RCC 7860 (cell line): ENCODE measurements around the gene MPPED1.

Source experiments
- DNase-seq: peaks from one replicate; pipeline ENCODE4 v3.0.0-alpha.2; 2015; ENCODE audit warnings: low spot score
- FAIRE-seq: peaks from 2 replicates; lab custom pipeline; 2012; peaks lifted over from hg19 to GRCh38; lab: Jason Lieb, UNC

MPPED1 gene

GRCh38 chr22:43535741-43536140 lies 123.9 kb downstream of the MPPED1 start:
- no peak for FAIRE-seq

GRCh38 chr22:43537019-43537585 lies 125.3 kb downstream of the MPPED1 start:
- FAIRE-seq (no peak), DNase-seq (no peak)

More at GRCh38 chr22:43535741-43536140, 123.9 kb downstream of the MPPED1 start:
- DNase-seq: no peak

GRCh38 chr22:43539572-43540528 lies 128.0 kb downstream of the MPPED1 start:
- DNase-seq (no peak), FAIRE-seq (no peak)

- FAIRE-seq (no peak), DNase-seq (no peak)
Observed at GRCh38 chr22:43540529-43540923, 128.7 kb downstream of the MPPED1 start.

DNA sequence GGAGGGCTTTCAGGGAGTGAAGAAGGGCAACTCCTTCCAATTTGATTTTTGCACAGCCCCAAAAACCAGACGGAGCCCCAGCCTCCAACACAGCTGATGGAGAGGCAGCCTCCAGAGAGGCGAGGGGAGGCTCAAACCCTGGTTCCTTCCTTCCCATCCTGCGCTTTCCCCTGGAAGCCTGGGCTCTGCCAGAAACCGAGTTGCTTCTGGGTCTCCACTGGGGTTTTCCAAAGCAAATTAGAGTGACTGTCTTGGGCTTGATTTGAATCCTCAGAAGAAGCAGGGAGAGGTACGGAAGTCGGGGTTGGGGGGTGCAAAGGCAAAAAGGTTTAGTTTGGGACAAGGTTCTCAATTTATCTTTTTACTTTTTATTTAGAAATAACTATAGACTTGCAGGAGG lies 129.2 kb downstream of the MPPED1 start:
- FAIRE-seq (no peak), DNase-seq (no peak)

DNA sequence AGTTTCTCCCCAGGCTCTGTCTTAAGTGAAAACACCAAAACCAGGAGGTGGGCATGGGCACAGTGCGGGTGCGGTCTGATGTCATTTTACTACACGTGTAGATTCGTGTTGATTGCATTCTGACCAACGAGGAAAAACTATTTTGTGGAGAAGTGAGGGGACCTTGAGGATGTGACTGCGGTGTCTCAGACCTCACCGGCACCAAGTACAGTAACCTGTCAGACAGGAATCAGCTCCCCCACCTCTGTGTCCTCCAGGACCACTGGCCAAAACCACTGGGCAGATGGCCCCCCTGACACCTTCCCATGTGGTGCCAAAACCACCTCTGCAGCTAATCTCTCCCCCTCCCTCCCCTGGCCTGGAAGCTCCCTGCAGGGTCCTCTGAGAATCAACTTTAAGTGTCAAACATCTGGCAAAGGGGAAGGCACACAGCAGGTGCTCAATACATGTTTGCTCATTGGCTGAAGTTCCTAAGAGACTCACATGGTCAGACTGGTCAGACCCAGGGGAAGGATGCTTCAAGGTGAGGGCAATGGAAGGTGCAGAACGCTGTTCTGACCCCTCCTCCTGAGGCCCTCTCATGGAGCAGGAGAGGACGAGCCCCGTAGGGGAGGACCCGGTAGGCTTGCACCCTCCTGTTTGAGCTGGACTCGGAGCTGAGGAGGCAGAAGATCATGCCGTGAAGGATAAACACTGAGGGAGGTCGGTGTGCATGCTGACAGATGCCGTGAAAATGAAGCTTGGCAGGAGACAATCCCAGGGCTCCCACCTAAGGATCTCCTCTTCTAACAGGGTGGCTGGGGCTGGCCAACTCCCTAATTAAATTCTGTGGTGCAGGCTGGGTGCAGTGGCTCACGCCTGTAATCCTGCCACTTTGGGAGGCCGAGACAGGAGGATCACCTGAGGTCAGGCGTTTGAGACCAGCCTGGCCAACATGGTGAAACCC lies 129.9 kb downstream of the MPPED1 start:
- FAIRE-seq: no peak
- DNase-seq: no peak

GRCh38 chr22:43542681-43543521 lies 131.1 kb downstream of the MPPED1 start:
- DNase-seq (no peak), FAIRE-seq (no peak)

GRCh38 chr22:43543522-43544288 lies 131.9 kb downstream of the MPPED1 start:
- FAIRE-seq: no peak
- no peak for DNase-seq

DNA sequence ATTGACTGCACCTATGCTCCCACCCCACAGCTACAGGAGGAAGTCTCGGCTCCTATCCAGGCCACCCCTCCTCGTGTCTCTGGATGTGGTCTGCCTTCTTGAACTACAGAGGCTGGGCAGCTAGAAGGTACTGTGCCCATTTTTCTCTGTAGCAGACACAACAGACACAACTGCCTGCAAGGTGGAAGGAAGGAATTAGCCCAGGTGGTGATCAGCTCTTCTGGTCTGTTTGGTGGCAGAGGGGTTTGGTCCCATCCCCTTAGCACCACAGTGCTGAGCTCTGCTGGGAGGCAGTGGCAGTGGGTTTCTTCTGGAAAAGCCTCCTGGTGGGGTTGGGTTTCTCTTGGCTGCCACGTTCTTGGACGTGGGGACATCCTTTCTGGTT lies 132.5 kb downstream of the MPPED1 start:
- no peak for FAIRE-seq
- no peak for DNase-seq

DNA sequence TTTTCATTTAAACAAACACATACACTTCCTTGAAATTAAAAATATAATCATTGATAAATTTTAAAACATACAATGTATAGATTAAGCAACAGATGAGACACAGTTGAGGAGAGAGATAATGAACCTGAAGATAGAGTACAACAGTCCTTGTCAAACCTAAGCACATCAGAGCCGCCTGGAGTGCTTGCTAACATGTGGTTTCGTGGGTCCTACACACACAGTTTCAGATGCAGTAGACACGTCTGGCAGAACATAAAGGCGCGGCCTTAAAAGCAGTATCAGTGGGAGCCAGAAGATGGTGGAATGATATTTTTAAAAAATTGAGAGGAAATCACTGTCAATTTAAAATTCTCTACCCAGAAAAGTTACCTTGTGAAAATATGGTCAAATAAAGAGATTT lies 134.4 kb downstream of the MPPED1 start:
- DNase-seq (no peak), FAIRE-seq (no peak)

- FAIRE-seq (no peak), DNase-seq (no peak)
Observed at GRCh38 chr22:43550024-43550620, 138.3 kb downstream of the MPPED1 start.

- FAIRE-seq (no peak), DNase-seq (no peak)
Observed at GRCh38 chr22:43550672-43551071, 138.9 kb downstream of the MPPED1 start.

- DNase-seq (no peak), FAIRE-seq (no peak)
Observed at GRCh38 chr22:43553451-43554258, 141.8 kb downstream of the MPPED1 start.

DNA sequence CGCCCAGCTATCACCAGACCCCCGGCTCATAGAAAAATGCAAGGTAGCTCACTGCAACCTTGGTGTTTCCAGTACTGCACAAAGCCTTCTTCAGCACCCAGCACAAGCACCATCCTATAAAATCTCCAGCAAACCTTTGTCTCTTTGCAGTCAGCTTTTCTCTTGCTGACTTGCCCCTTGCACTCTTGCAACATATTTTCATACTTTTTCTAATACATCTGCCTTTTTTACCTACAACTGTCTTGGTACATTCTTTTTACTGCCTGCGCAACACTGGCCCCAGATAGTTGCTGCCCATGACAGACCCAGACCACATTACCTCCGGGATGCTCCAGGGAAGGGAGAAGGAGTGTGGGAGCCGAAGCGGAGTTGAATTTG lies 142.4 kb downstream of the MPPED1 start:
- FAIRE-seq (no peak), DNase-seq (no peak)

- FAIRE-seq (no peak), DNase-seq (no peak)
Observed at GRCh38 chr22:43554694-43555365, 143.0 kb downstream of the MPPED1 start.

GRCh38 chr22:43555561-43556515 lies 144.0 kb downstream of the MPPED1 start:
- FAIRE-seq (no peak), DNase-seq (no peak)
